Measurements from ENCODE around the gene LRRC4.

Gene LRRC4

DNA sequence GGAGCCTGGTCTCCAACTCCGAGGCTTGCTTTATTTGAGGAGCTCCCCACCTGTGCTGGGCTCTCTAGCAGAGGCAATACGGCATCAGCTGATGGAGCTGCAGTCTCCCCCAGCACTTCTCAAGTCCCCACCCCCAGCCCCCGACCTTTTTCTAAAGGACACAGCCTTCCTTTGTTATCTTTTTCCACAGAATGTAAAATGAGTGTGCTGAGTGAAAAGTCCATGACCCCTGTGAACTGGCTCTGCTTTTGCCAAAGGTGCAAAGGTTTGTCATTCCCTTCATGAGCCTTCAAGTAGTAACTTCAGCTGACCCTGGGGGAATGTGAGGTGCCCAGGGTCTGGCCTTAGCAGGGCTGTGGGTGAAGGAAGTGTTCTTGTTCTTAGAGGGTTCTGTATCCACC is 25.5 kb downstream of the LRRC4 start:
- DNase-seq = no peak

DNA sequence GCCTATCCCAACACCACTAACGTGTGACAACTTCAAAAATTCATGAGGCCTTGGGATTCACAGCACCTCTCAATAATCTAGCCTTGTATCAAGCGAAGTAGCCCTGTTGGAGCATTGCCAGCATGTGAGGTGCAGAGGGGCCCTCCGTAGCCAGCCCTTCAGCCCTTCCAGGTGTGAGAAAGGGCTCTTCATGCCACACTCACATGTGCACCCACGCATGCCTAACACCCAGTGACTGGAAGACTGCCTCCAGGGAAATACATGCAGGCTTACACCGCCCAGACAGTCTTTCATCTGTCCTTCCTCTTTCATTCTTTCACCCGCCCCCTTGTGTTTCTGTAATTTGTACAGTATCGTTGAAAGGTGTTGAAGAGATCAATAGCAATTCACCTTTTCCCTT is 26.1 kb downstream of the LRRC4 start:
- DNase-seq = peak; percentile 44

GRCh38 chr7:128004623-128005022 is 26.6 kb downstream of the LRRC4 start:
- no peak for DNase-seq

DNA sequence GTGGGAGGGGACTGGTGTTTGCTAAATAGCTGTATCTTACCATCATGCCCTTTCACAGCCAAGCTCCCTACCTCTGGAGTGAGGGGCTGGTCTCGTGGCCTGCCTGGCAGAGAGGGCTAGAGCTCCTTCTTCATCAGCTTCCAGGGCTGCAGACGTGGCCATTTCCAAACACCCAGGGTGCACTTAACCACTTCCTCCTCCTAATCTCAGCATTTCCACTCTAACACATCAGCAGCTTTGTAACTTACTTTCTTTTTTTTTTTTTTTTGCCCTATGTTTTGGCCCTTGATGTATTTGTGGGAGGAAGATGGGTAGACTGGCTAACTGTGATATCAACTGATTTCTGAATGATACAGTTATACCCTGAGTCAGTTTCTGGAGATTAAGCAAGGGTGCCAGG is 27.4 kb downstream of the LRRC4 start:
- no peak for DNase-seq

GRCh38 chr7:128003167-128003566 is 28.1 kb downstream of the LRRC4 start:
- DNase-seq = no peak

- DNase-seq = no peak
Measured at GRCh38 chr7:128000854-128001265, 30.4 kb downstream of the LRRC4 start.

- no peak for DNase-seq
Measured at GRCh38 chr7:128000048-128000447, 31.2 kb downstream of the LRRC4 start.

DNA sequence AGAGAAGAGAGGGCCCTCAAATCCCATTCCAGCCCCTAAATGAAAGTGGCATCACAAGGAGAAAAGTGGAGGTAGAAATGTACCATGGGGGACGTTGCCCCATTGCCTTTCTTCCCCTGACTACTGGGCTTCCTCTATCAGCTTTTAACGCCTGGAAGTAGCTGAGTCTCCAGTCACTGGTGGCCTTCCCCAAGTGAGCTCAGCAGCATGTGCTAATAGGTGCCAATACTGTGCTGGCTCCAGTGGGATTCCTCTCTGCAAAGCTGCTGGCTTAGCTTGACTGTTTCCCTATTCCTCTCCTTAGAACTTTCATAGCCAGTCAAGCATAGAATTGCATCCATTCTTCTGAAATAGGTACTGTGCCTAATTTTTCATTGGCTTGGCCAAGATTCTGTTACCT is 32.6 kb downstream of the LRRC4 start:
- DNase-seq = no peak

DNA sequence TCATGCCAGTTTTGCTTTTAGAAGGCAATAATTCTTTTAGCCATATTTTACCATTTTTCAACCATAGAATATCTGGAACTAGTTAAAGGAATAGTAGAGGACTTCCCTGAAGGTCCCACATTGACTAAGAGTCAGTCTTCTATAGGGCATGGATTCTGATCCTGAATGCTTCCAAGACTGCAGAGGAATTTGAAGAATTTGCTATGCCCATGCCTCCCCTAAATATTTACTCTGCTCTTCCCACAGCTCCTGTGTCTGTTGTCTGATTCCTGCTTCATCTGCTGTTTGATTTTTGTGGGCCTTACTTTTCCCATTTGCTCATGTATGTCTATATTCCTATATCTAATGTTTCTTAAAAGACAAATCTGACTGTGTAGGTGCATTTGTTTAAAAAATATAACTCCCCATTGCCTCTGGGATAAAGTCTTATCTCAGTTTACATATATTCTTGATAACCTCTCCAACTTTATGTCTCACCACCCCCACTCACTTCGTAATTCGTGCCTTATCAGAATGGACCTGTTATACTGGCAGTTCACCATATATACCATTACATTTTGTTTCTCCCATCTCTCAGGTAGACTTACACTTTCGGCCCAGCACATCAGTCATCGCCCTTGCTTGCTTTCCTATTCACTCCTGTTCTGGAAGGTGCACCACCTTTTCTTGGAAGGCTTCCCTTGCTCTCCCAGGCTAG is 33.9 kb downstream of the LRRC4 start:
- no peak for DNase-seq

GRCh38 chr7:127996253-127997071 is 34.8 kb downstream of the LRRC4 start:
- DNase-seq = no peak

DNA sequence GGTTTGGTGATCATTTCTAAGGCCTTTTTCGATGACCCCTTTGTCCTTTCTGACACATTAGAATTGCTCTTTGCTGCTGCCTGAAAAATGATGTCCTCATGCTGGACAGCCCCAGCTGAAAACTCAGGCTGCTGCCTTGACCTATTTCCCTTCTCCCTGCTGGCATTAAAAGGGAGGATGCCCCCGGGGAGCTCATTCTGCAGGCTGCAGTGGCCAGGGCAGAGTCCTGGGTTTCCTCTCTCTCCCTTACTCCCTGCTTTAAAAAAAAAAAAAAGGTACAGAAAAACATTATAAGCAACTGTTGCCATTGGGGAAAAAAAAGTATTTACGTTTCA is 35.4 kb downstream of the LRRC4 start:
- DNase-seq = no peak

GRCh38 chr7:127995156-127995880 is 35.9 kb downstream of the LRRC4 start:
- no peak for DNase-seq

GRCh38 chr7:127993987-127994386 is 37.2 kb downstream of the LRRC4 start:
- no peak for DNase-seq

GRCh38 chr7:127993317-127993716 is 37.9 kb downstream of the LRRC4 start:
- no peak for DNase-seq

GRCh38 chr7:127988751-127989150 is 42.5 kb downstream of the LRRC4 start:
- DNase-seq = no peak

DNA sequence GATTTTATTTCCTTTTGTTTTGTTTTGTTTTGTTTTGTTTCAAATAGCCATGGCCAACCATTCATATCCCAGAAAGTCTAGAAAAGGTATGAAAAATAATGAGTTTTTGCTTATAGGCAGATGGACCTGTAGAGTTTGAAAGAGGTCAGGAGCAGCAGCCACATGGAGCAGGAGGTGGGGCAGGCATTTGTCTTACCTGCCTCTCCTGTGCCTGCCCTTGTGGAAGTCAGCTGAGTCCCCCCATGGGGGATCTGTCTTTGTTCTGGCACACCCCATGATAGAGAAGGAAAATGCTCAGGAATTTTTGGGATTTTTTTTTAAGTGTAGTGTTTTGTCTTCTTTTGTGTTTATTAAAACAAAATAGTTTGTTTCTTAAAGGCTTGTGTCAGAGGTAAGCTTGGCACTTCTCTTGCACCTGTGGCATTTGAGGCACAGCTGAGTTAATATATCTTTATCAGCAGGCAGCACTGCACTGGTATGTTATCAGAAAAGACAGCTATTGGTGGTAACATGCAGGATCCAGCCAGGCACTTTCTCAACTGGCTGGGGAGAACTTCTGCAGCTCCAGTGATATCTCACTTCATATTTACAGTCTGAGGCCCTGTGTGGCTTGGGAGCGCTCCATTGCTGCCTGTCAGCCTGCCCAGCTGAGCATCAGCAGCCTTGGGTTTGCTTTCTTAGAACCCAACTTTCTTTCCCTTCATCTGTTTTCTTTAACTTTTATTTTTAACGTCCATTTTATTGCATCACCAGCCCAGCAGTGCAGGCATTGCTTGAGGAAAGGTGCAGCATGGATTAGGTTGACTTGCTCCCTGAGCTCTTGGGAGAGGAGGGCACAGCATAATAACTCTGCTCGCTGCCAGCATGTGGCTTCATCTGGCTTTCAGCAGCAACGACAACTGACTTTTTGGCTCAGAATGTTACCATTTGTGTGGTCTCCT is 44.4 kb downstream of the LRRC4 start:
- DNase-seq = no peak

DNA sequence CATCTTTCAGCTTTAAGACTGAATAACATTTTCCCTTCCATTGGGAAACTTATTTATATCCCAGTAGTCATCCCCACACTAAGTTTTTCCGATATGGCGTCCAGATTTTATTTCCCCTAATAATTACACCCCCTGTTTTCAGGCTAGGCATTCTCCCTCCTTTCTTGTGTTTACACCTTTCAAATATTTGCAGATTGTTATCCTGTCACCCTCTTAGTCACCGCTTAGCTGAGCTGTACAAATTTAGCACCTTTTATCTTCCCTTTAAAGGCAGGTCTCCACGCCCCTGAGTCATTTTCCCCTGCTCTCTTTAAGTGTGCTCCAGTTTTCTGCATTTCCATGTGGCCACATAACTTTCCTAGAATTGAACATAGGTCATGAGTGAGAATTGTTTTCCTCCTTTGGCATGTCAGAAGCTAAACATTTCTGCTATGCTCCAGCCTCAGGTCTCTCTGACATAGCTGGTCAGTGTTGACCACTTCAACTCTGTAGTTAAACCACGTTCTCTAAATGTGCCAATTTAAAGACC is 47.4 kb downstream of the LRRC4 start:
- DNase-seq = no peak

DNA sequence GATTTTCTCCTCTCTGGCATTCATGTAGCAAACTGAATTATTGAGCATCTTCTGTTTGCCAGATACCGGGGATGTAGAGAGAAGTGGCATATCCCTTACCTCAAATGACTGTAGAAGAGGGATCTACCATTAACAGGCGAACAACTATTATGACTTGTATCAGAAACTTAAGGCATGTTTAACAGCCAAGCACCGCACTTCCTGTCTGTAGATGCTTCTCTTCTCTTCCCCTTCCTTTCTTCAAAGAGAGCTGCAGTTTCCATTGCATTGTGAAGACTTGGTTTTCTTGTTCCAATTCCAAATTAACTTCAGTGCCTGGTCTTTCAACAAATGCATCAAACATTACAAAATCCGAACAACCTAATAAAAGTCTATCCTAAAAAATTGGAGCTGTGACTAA is 49.3 kb downstream of the LRRC4 start:
- DNase-seq = no peak

DNA sequence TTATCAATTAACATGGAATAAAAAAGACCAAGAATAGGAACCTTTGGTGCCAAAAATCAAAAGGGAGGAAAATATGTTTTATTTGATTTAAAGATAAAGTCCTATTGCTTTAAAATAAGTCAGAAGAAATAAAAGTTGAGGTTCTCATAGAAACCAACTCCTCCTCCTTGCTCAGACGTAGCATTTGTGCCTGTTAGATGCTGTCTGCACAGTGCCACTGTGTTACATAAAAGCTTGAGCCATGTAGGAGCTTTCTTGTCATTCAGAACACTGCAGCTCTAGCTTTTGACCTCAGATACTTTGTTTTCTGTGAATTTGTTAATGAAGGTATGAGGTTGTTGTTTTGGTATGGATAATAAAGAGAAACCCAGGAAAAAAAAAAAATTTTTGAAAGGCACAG is 50.3 kb downstream of the LRRC4 start:
- no peak for DNase-seq

- no peak for DNase-seq
Measured at GRCh38 chr7:127979728-127980126, 51.5 kb downstream of the LRRC4 start.

DNA sequence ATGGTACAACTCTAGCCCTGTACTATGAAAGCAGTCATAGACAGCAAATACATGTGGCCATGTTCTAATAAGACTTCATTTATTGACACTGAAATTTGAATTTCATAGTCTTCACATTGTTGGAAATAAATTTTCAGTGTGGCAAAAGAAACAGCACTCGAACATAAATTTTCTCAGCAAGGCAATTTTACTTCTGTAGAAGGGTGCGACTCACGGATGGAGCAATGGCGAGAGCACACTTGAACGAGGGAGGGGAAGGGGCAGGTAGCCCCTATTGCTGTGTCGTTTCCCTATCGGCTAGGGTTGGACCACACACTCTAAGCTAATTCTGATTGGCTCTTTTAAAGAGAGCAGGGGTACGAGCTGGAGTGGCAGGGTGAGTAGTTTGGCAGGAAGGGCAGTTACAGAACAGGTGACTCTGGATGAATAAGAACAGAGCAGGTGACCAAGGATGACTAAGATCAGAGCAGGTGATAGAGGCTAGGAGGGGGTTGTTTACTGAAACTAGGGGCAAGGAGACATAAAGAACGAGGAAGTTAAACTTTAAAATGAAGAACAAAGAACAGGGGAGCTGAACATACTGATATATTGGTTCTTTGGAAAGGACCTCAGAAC is 52.0 kb downstream of the LRRC4 start:
- DNase-seq = no peak

- DNase-seq = no peak
Measured at GRCh38 chr7:127978421-127978820, 52.8 kb downstream of the LRRC4 start.
